ENCODE results near the gene NLGN3. TPM values are rescaled to one million over a fixed set of nuclear protein-coding genes. Genes with fewer than 3 reads are reported as not detected.

Gene NLGN3
- total and polyA plus RNA-seq, 2 donors = 0.19 to 1.5 TPM

Other genes with a start within 250 kb of the NLGN3 start
- gene TEX11, start 236.1 kb upstream of the NLGN3 start, total RNA-seq = 0.14 TPM
- 0.05 TPM for gene TEX11, start 236.1 kb upstream of the NLGN3 start, polyA plus RNA-seq
- 13.6 TPM for gene SLC7A3, start 213.7 kb upstream of the NLGN3 start, total RNA-seq
- gene SLC7A3, start 213.7 kb upstream of the NLGN3 start, polyA plus RNA-seq = 4.9 TPM
- 29.7 TPM for gene SNX12, start 76.5 kb upstream of the NLGN3 start, total RNA-seq
- 23.5 TPM for gene SNX12, start 76.5 kb upstream of the NLGN3 start, polyA plus RNA-seq
- gene FOXO4, start 49.0 kb upstream of the NLGN3 start, total RNA-seq = 9.4 TPM
- 12.3 TPM for gene FOXO4, start 49.0 kb upstream of the NLGN3 start, polyA plus RNA-seq
- 4.5 TPM for gene CXorf65, start 38.1 kb upstream of the NLGN3 start, total RNA-seq
- gene CXorf65, start 38.1 kb upstream of the NLGN3 start, polyA plus RNA-seq = 40.8 TPM
- 91.6 TPM for gene IL2RG, start 33.3 kb upstream of the NLGN3 start, total RNA-seq
- gene IL2RG, start 33.3 kb upstream of the NLGN3 start, polyA plus RNA-seq = 197 TPM
- gene MED12, start 26.2 kb upstream of the NLGN3 start, total RNA-seq = 11.0 TPM
- gene MED12, start 26.2 kb upstream of the NLGN3 start, polyA plus RNA-seq = 9.3 TPM
- not detected for gene GJB1, start 78.4 kb downstream of the NLGN3 start, total RNA-seq
- 0.11 TPM for gene GJB1, start 78.4 kb downstream of the NLGN3 start, polyA plus RNA-seq
- 11.0 TPM for gene ZMYM3, start 109.3 kb downstream of the NLGN3 start, total RNA-seq
- gene ZMYM3, start 109.3 kb downstream of the NLGN3 start, polyA plus RNA-seq = 12.1 TPM
- gene NONO, start 138.8 kb downstream of the NLGN3 start, total RNA-seq = 483 TPM
- gene NONO, start 138.8 kb downstream of the NLGN3 start, polyA plus RNA-seq = 170 TPM
- 1.4 TPM for gene ITGB1BP2, start 156.9 kb downstream of the NLGN3 start, total RNA-seq
- gene ITGB1BP2, start 156.9 kb downstream of the NLGN3 start, polyA plus RNA-seq = 5.7 TPM
- gene TAF1, start 221.5 kb downstream of the NLGN3 start, total RNA-seq = 22.9 TPM
- gene TAF1, start 221.5 kb downstream of the NLGN3 start, polyA plus RNA-seq = 14.6 TPM

All from thymus (tissue), 2 donors.